Suprapubic skin (tissue), 4 donors: ENCODE data around the gene APOLD1. TPM values are rescaled to one million over a fixed set of nuclear protein-coding genes. Genes with fewer than 3 reads are reported as not detected.
"Not testable (repeated sequence)": the region's sequence is repeated elsewhere in the genome, so short reads cannot be mapped to it uniquely, and the experiment has no call there.

Experiments
- DNase-seq, 2 donors: peaks; one replicate each; pipeline ENCODE4 v3.0.0-alpha.2; 2019; ENCODE audit warnings: low spot score in 2 of 2
- H3K27ac ChIP-seq: fragments of 200-600 bp; sonication (generic); one replicate; pipeline ENCODE4 v1.5.1; 2019
- H3K27me3 ChIP-seq: fragments of 200-600 bp; sonication (generic); one replicate; pipeline ENCODE4 v1.5.1; 2019
- H3K36me3 ChIP-seq: fragments of 200-600 bp; sonication (generic); one replicate; pipeline ENCODE4 v1.5.1; 2019
- H3K4me1 ChIP-seq: fragments of 200-600 bp; sonication (generic); one replicate; pipeline ENCODE4 v1.5.1; 2019
- H3K4me3 ChIP-seq: fragments of 200-600 bp; sonication (generic); one replicate; pipeline ENCODE4 v1.5.1; 2019; ENCODE audit warnings: mild to moderate bottlenecking
- H3K9me3 ChIP-seq: fragments of 200-600 bp; sonication (generic); one replicate; pipeline ENCODE4 v1.5.1; 2019
- CTCF ChIP-seq, 2 donors: fragments of 200-600 bp in 1 of 2; fragments of 450-650 bp in 1 of 2; sonication (generic) in 1 of 2; IDR thresholded peaks; one replicate each; pipeline ENCODE4 v1.5.1; 2016 to 2019; ENCODE audit warnings: antibody characterized with exemption in 2 of 2, mild to moderate bottlenecking in 1 of 2, moderate library complexity in 1 of 2
- EP300 ChIP-seq: sonication (generic); formaldehyde crosslinking; IDR thresholded peaks from one replicate; pipeline ENCODE4 v1.6.1; 2017; ENCODE audit warnings: antibody characterized with exemption
- POLR2A ChIP-seq, 2 donors: fragments of 450-650 bp; IDR thresholded peaks; one replicate each; pipeline ENCODE4 v1.6.1; 2017; ENCODE audit warnings: antibody characterized with exemption in 2 of 2, mild to moderate bottlenecking in 2 of 2, moderate library complexity in 2 of 2
- POLR2AphosphoS5 ChIP-seq, 3 donors: sonication (generic); formaldehyde crosslinking; IDR thresholded peaks; one replicate each; pipeline ENCODE4 v1.6.1; 2017; ENCODE audit warnings: antibody characterized with exemption in 3 of 3
- WGBS: methylation state at CpG from one replicate; pipeline ENCODE4 v1.1.5; 2018; 5-methylcytosine and 5-hydroxymethylcytosine counted together
- total RNA-seq, 4 donors: library from RNA; depleted of rRNA; stranded (reverse); fragments of >200 nt; gene quantifications; one replicate each; pipeline ENCODE4 v1.1.0, GENCODE V29; 2016

Gene APOLD1
- total RNA-seq, 4 donors from 2014 or later: 14.6 to 25.5 (median 16.4) TPM

- DNase-seq: no peak
- H3K36me3 ChIP-seq: no peaks in the 10 kb centered on the region
- H3K27ac ChIP-seq: peak overlapping the region; percentile 78
- H3K4me3 ChIP-seq: no peak overlapping the region
- no CpG with 5 or more reads among the region's 2 CpGs for WGBS
- no peaks in the 10 kb centered on the region for H3K9me3 ChIP-seq
- TF ChIP-seq POLR2AphosphoS5 (IDR thresholded peaks at IDR 0.05) (peak in 2 of 3 donors; percentile 39 to 80), CTCF (IDR thresholded peaks at IDR 0.05) (no peak)
- H3K27me3 ChIP-seq: no peaks in the 10 kb centered on the region
- peaks cover 55% of the 10 kb centered on the region for H3K4me1 ChIP-seq
Measured at GRCh38 chr12:12803186-12803585, 17.7 kb downstream of the APOLD1 start.

- Histone ChIP-seq H3K36me3 (no peaks in the 10 kb centered on the region), H3K4me3 (no peak overlapping the region), H3K9me3 (no peaks in the 10 kb centered on the region), H3K27ac (peak overlapping the region; percentile 78), H3K27me3 (no peaks in the 10 kb centered on the region), H3K4me1 (peaks cover 62% of the 10 kb centered on the region)
- TF ChIP-seq POLR2A (IDR thresholded peaks at IDR 0.05) (no peak), EP300 (no peak), POLR2AphosphoS5 (IDR thresholded peaks at IDR 0.05) (no peak), CTCF (IDR thresholded peaks at IDR 0.05) (no peak)
- no peak for DNase-seq
- 83% methylated on average over 6 of the region's 6 CpGs for WGBS
Measured at GRCh38 chr12:12804011-12804410, 18.6 kb downstream of the APOLD1 start.

- Histone ChIP-seq H3K9me3 (no peaks in the 10 kb centered on the region), H3K27ac (peak overlapping the region; percentile 78), H3K27me3 (no peaks in the 10 kb centered on the region), H3K4me3 (no peak overlapping the region), H3K4me1 (peaks cover 66% of the 10 kb centered on the region), H3K36me3 (no peaks in the 10 kb centered on the region)
- no peak for DNase-seq
- WGBS: 60% methylated on average over 6 of the region's 6 CpGs
- TF ChIP-seq EP300 (no peak), POLR2AphosphoS5 (IDR thresholded peaks at IDR 0.05) (no peak), CTCF (IDR thresholded peaks at IDR 0.05) (no peak), POLR2A (IDR thresholded peaks at IDR 0.05) (no peak)
Measured at GRCh38 chr12:12804432-12804886, 19.0 kb downstream of the APOLD1 start.

GRCh38 chr12:12806784-12807516 is 21.5 kb downstream of the APOLD1 start:
- Histone ChIP-seq H3K36me3 (no peaks in the 10 kb centered on the region), H3K9me3 (no peaks in the 10 kb centered on the region), H3K27ac (peak overlapping the region; percentile 43), H3K4me3 (no peak overlapping the region), H3K27me3 (no peaks in the 10 kb centered on the region), H3K4me1 (peaks cover 55% of the 10 kb centered on the region)
- TF ChIP-seq CTCF (IDR thresholded peaks at IDR 0.05) (no peak), POLR2A (IDR thresholded peaks at IDR 0.05) (no peak), EP300 (no peak), POLR2AphosphoS5 (IDR thresholded peaks at IDR 0.05) (no peak)
- 84% methylated on average over 8 of the region's 8 CpGs for WGBS
- no peak for DNase-seq

- not testable (repeated sequence) for H3K4me3 ChIP-seq, H3K36me3 ChIP-seq, DNase-seq, H3K27me3 ChIP-seq, H3K9me3 ChIP-seq
- Histone ChIP-seq H3K27ac (peak overlapping the region; percentile 43), H3K4me1 (peaks cover 55% of the 10 kb centered on the region)
- WGBS: 73% methylated on average over 3 of the region's 3 CpGs
Measured at GRCh38 chr12:12807517-12807903, 22.1 kb downstream of the APOLD1 start.
